Erythroblast (primary cell): ENCODE data around the gene C12orf75.

Experiments used
- GATA1 ChIP-seq: IDR thresholded peaks from 2 replicates; pipeline ENCODE4 v1.6.1; 2011; ENCODE audit warnings: low read depth, mild to moderate bottlenecking, control low read depth, low read length, moderate library complexity
- POLR2A ChIP-seq: IDR thresholded peaks from 2 replicates; pipeline ENCODE4 v1.6.1; 2011; ENCODE audit warnings: mild to moderate bottlenecking, low read length

- no peak for TF ChIP-seq POLR2A
- no peak for TF ChIP-seq GATA1
Measured at GRCh38 chr12:105348142-105348541, 17.7 kb downstream of the C12orf75 start.
